Activated CD8-positive, alpha-beta T cell treated with anti-CD3 and anti-CD28 coated beads for 36 hours (primary cell): Measurements from ENCODE around the gene SH3GL2. TPM values are rescaled to one million over a fixed set of nuclear protein-coding genes. Genes with fewer than 3 reads are reported as not detected.

Experiments
- ATAC-seq: fragments of 200-7000 bp; cut with Tn5 transposase; one replicate; pipeline ENCODE4 v1.10.0; 2021; ENCODE audit warnings: mild to moderate bottlenecking, moderate library complexity
- CTCF ChIA-PET: fragments of 350-600 bp; sonication (Branson Sonifier 250); formaldehyde crosslinking; loops from one replicate; lab custom pipeline; 2021; ENCODE audit warnings: antibody characterized with exemption; lab: Charles Lee
- POLR2A ChIA-PET: fragments of 350-600 bp; sonication (Branson Sonifier 250); formaldehyde crosslinking; loops from one replicate; lab custom pipeline; 2021; ENCODE audit warnings: antibody characterized with exemption; lab: Charles Lee
- DNase-seq: peaks from one replicate; pipeline ENCODE4 v3.0.0-alpha.2; 2020
- H3K27ac Mint-ChIP-seq: one replicate; pipeline ENCODE4 v1.8.0; 2021; ENCODE audit warnings: mild to moderate bottlenecking, mixed read lengths
- H3K27me3 Mint-ChIP-seq: one replicate; pipeline ENCODE4 v1.8.0; 2021; ENCODE audit warnings: mixed read lengths
- H3K36me3 Mint-ChIP-seq: one replicate; pipeline ENCODE4 v1.8.0; 2021; ENCODE audit warnings: low read depth, mixed read lengths
- H3K4me1 Mint-ChIP-seq: one replicate; pipeline ENCODE4 v1.8.0; 2021; ENCODE audit warnings: low read depth, mixed read lengths
- H3K4me3 Mint-ChIP-seq: one replicate; pipeline ENCODE4 v1.8.0; 2021; ENCODE audit warnings: mild to moderate bottlenecking, moderate library complexity, mixed read lengths
- H3K9me3 Mint-ChIP-seq: one replicate; pipeline ENCODE4 v1.8.0; 2021; ENCODE audit warnings: mixed read lengths
- intact Hi-C: fragments of 100-400 bp; cut with micrococcal nuclease; formaldehyde crosslinking; loops from one replicate; pipeline ENCODE4 v1.10.0; 2022
- total RNA-seq, 2 experiments: library from RNA; stranded (reverse); gene quantifications; one replicate each; pipeline ENCODE4 v1.2.3, GENCODE V29; 2021
- TF ChIP-seq, protein P1 (sequence below): fragments of 200-600 bp; IDR thresholded peaks from one replicate; pipeline ENCODE4 v1.8.0; 2022; ENCODE audit warnings: antibody characterized with exemption, mild to moderate bottlenecking

Gene SH3GL2
- total RNA-seq, 2 experiments from 2014 or later: not detected

DNA sequence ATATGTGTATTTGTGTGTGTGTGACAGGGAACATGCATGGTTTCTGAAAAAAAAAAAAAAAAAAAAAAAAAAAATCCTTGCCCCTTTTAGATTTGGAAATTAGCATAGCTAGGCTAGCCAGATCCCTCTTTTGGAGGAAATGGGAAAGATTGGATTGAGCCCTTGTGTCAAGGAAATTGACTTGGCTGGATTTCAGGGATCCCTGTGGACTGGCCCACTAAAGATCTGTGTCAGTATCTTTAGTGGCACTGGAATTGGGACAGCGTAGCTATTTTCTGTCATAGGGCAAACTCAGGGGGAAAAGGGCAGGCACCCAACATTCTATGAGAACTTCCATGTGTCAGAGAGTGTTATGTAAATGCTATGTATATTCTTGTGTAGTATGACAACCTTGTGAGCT, 35.4 kb downstream of the SH3GL2 start:
- peaks cover 3% of the 10 kb centered on the region for H3K27me3 Mint-ChIP-seq
- TF ChIP-seq, protein P1, sequence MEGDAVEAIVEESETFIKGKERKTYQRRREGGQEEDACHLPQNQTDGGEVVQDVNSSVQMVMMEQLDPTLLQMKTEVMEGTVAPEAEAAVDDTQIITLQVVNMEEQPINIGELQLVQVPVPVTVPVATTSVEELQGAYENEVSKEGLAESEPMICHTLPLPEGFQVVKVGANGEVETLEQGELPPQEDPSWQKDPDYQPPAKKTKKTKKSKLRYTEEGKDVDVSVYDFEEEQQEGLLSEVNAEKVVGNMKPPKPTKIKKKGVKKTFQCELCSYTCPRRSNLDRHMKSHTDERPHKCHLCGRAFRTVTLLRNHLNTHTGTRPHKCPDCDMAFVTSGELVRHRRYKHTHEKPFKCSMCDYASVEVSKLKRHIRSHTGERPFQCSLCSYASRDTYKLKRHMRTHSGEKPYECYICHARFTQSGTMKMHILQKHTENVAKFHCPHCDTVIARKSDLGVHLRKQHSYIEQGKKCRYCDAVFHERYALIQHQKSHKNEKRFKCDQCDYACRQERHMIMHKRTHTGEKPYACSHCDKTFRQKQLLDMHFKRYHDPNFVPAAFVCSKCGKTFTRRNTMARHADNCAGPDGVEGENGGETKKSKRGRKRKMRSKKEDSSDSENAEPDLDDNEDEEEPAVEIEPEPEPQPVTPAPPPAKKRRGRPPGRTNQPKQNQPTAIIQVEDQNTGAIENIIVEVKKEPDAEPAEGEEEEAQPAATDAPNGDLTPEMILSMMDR: no peak
- CTCF ChIA-PET: no interaction called here

DNA sequence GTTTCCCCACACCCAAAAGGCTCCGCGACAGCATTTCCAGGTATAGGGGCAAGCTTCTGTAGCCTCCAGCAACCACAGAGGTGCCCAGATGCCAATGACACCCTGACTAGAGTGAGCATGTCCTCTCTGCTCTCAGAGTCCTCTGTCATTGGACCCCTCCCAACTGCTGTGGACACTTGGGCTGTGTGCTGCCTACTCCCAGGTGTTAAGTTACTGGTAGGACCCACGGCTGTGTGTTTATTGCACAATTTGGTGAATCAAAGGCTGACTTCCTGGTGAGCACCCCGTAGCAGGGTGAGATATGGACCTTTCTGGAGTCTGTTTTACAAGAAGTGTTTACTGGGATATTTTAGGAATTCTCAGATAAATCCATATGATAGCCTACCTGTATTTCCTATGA, 36.0 kb downstream of the SH3GL2 start:
- H3K4me3 Mint-ChIP-seq: no peak overlapping the region
- DNase-seq (no peak), ATAC-seq (no peak)
- peaks cover 3% of the 10 kb centered on the region for H3K27me3 Mint-ChIP-seq
- intact Hi-C loops: no loop called here
- no peaks in the 10 kb centered on the region for H3K36me3 Mint-ChIP-seq
- ChIA-PET CTCF (no interaction called here), POLR2A (no interaction called here)
- H3K27ac Mint-ChIP-seq: no peak overlapping the region
- TF ChIP-seq, protein P1: no peak
- no peaks in the 10 kb centered on the region for H3K4me1 Mint-ChIP-seq
- no peaks in the 10 kb centered on the region for H3K9me3 Mint-ChIP-seq

More for the DNA sequence above, 35.4 kb downstream of the SH3GL2 start:
- POLR2A ChIA-PET: interaction anchor here (0.6 kb wide), 1 partner anchor 20 kb away, joined by 3 read pairs; no protein-coding TSS in a partner anchor
- no peaks in the 10 kb centered on the region for H3K36me3 Mint-ChIP-seq
- ATAC-seq: no peak
- H3K4me1 Mint-ChIP-seq: no peaks in the 10 kb centered on the region
- H3K4me3 Mint-ChIP-seq: no peak overlapping the region
- intact Hi-C loops: no loop called here
- no peak for DNase-seq
- H3K9me3 Mint-ChIP-seq: no peaks in the 10 kb centered on the region
- no peak overlapping the region for H3K27ac Mint-ChIP-seq

DNA sequence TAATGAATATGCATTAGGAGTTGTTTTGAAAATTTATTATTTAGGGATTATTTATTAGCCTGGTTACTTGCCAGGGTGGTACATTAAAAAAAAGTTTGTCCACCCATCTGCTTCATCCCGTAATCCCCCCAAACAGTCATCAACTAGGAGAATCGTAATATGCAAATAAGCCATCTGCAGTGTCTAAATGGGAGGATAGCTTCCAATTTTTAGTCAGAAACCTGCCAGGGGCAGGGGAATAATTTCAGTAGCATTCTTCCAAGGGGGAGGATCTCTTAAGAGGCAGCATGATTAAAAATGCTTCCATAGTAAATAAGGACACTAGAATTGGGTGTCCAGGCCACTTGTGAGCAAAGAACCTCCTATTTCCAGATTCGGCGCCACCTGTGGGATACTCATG, 43.3 kb downstream of the SH3GL2 start:
- Mint-ChIP-seq H3K27ac (no peak overlapping the region), H3K27me3 (no peaks in the 10 kb centered on the region), H3K9me3 (no peaks in the 10 kb centered on the region), H3K36me3 (no peaks in the 10 kb centered on the region), H3K4me3 (no peak overlapping the region), H3K4me1 (no peaks in the 10 kb centered on the region)
- ChIA-PET CTCF (no interaction called here), POLR2A (no interaction called here)
- intact Hi-C loops: no loop called here
- ATAC-seq (no peak), DNase-seq (no peak)
- TF ChIP-seq, protein P1: no peak

DNA sequence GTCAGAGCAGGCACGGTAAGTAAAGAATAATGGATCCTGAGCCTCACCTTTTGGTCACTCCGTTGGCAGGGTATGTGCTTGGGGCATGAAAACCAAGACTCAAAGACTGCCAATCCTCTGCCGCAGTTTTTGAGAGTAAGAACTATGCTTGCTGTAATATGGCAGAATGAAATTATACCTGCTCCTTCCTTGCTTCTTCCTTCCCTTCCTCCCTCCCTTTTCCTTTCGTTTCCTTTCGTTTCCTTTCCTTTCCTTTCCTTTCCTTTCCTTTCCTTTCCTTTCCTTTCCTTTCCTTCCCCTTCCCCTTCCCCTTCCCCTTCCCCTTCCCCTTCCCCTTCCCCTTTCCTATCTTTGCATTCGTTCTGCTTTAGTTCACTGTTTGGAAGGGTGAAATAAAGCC, 43.9 kb downstream of the SH3GL2 start:
- DNase-seq (no peak), ATAC-seq (no peak)
- Mint-ChIP-seq H3K4me3 (no peak overlapping the region), H3K27me3 (no peaks in the 10 kb centered on the region), H3K36me3 (no peaks in the 10 kb centered on the region), H3K4me1 (no peaks in the 10 kb centered on the region), H3K27ac (no peak overlapping the region), H3K9me3 (no peaks in the 10 kb centered on the region)
- ChIA-PET POLR2A (no interaction called here), CTCF (no interaction called here)
- TF ChIP-seq, protein P1: no peak
- intact Hi-C loops: no loop called here

DNA sequence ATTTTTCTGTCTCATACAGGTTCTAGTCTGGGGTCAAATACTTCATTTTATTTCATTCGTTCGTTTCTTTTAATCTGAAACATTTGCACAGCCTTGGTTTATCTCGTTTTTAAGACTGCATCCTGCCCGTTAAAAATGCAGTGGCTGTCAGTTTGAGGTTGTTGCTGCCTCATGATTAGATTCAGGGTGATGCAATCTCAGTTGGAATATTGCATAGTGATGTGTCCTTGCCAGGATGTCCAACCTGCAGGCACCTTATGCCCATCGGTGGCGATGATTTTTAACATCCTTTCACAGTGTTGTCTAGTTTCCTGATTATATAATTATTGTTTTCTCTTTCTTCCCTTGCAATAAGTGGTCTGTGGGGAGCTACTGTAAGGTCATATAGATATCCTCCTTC, 45.1 kb downstream of the SH3GL2 start:
- DNase-seq: no peak
- TF ChIP-seq, protein P1: no peak
- no peaks in the 10 kb centered on the region for H3K36me3 Mint-ChIP-seq
- intact Hi-C loops: no loop called here
- CTCF ChIA-PET: no interaction called here
- POLR2A ChIA-PET: no interaction called here
- H3K4me3 Mint-ChIP-seq: no peak overlapping the region
- H3K27me3 Mint-ChIP-seq: no peaks in the 10 kb centered on the region
- no peak for ATAC-seq
- H3K4me1 Mint-ChIP-seq: no peaks in the 10 kb centered on the region
- no peak overlapping the region for H3K27ac Mint-ChIP-seq
- no peaks in the 10 kb centered on the region for H3K9me3 Mint-ChIP-seq
